HCT116 (cell line): ENCODE data around the gene NPL. TPM values are rescaled to one million over a fixed set of nuclear protein-coding genes. Genes with fewer than 3 reads are reported as not detected.

ENCODE experiments used
- ATAC-seq: fragments of 200-7000 bp; cut with Tn5 transposase; 2 replicates; pipeline ENCODE4 v1.9.1; 2020; ENCODE audit warnings: mild to moderate bottlenecking, moderate library complexity
- BruUV-seq: library from RNA; stranded (reverse); fragments of 400-500 nt; replicated peaks from 2 replicates; lab custom pipeline; 2021; lab: Mats Ljungman, UMichigan
- CTCF ChIA-PET: fragments of 300-600 bp; sonication (Branson Sonifier 250); formaldehyde crosslinking; loops from one replicate; lab custom pipeline; 2021; ENCODE audit warnings: antibody characterized with exemption; lab: Charles Lee
- POLR2A ChIA-PET: fragments of 300-600, 350-600 bp; sonication (Branson Sonifier 250); formaldehyde crosslinking; loops from one replicate; lab custom pipeline; 2021; ENCODE audit warnings: antibody characterized with exemption; lab: Charles Lee
- RAD21 ChIA-PET, 2 experiments: fragments of 300-600 bp; sonication (Branson Sonifier 250); formaldehyde crosslinking; loops; one replicate each; lab custom pipeline; 2023; ENCODE audit warnings: low total read pairs in 2 of 2; ENCODE audit not compliant: uncharacterized antibody in 2 of 2, unreplicated experiment in 2 of 2, low non-redundant PET in 1 of 2; lab: Charles Lee
- DNase-seq: peaks from one replicate; pipeline ENCODE4 v3.0.0-alpha.2; 2010; ENCODE audit warnings: low read depth, low spot score
- H2AFZ ChIP-seq: fragments of 200-600 bp; shearing (Covaris generic), sonication (generic); 2 replicates; pipeline ENCODE4 v1.6.1; 2017; ENCODE audit warnings: low read depth, mixed run types, mixed read lengths, antibody characterized with exemption, low read length; ENCODE audit not compliant: poor library complexity, severe bottlenecking
- H3K27ac ChIP-seq: 2 replicates; pipeline ENCODE4 v1.5.1; 2012; ENCODE audit warnings: low read depth, low read length
- H3K27me3 ChIP-seq: fragments of 200-600 bp; sonication (generic); 2 replicates; pipeline ENCODE4 v1.6.1; 2016; ENCODE audit warnings: mixed run types, low read length, mixed read lengths; ENCODE audit not compliant: insufficient read depth
- H3K36me3 ChIP-seq, 2 experiments: fragments of 200-500 bp in 1 of 2; fragments of 200-600 bp in 1 of 2; sonication (Bioruptor generic) in 1 of 2; sonication (generic) in 1 of 2; 2 replicates each; pipeline versions ENCODE4 v1.5.1 to v1.6.1; 2014 to 2016; ENCODE audit warnings: low read length in 2 of 2, inconsistent platforms in 1 of 2, mixed read lengths in 1 of 2, mixed run types in 1 of 2; ENCODE audit not compliant: insufficient read depth in 2 of 2, control insufficient read depth in 1 of 2
- H3K4me1 ChIP-seq, 2 experiments: fragments of 200-600 bp in 1 of 2; sonication (generic) in 1 of 2; 2 replicates each; pipeline versions ENCODE4 v1.5.1 to v1.6.1; 2012 to 2017; ENCODE audit warnings: low read length in 2 of 2, inconsistent platforms in 1 of 2, mild to moderate bottlenecking in 1 of 2, mixed read lengths in 1 of 2, mixed run types in 1 of 2, moderate library complexity in 1 of 2; ENCODE audit not compliant: insufficient read depth in 2 of 2, control insufficient read depth in 1 of 2
- H3K4me2 ChIP-seq: fragments of 200-600 bp; sonication (generic); 2 replicates; pipeline ENCODE4 v1.6.1; 2017; ENCODE audit warnings: mixed run types, low read length, mixed read lengths
- H3K4me3 ChIP-seq, 2 experiments: fragments of 200-600 bp in 1 of 2; sonication (generic) in 1 of 2; replicated peaks in 1 of 2; 2 replicates each; pipeline ENCODE4 v1.5.1; 2011 to 2016; ENCODE audit warnings: low read length in 2 of 2, control low read depth in 1 of 2, low read depth in 1 of 2, mild to moderate bottlenecking in 1 of 2, mixed read lengths in 1 of 2, mixed run types in 1 of 2
- H3K79me2 ChIP-seq: fragments of 200-600 bp; sonication (generic); 2 replicates; pipeline ENCODE4 v1.6.1; 2017; ENCODE audit warnings: mild to moderate bottlenecking, mixed run types, low read length, moderate library complexity, mixed read lengths; ENCODE audit not compliant: insufficient read depth
- H3K9ac ChIP-seq: fragments of 200-600 bp; sonication (generic); 2 replicates; pipeline ENCODE4 v1.6.1; 2016; ENCODE audit warnings: low read length, mixed read lengths
- H3K9me2 ChIP-seq: fragments of 200-600 bp; sonication (generic), shearing (Covaris generic); 2 replicates; pipeline ENCODE4 v1.6.1; 2017; ENCODE audit warnings: mixed run types, mild to moderate bottlenecking, moderate library complexity; ENCODE audit not compliant: insufficient read depth
- H3K9me3 ChIP-seq, 2 experiments: fragments of 200-500 bp in 1 of 2; fragments of 200-600 bp in 1 of 2; sonication (Bioruptor generic) in 1 of 2; sonication (generic) in 1 of 2; 2 replicates each; pipeline ENCODE4 v1.6.1; 2014 to 2017; ENCODE audit warnings: low read length in 2 of 2, mixed read lengths in 2 of 2, inconsistent platforms in 1 of 2, low read depth in 1 of 2, mild to moderate bottlenecking in 1 of 2, mixed run types in 1 of 2, moderate library complexity in 1 of 2; ENCODE audit not compliant: control insufficient read depth in 1 of 2, insufficient read depth in 1 of 2
- H4K20me1 ChIP-seq: fragments of 200-600 bp; sonication (generic), shearing (Covaris generic); 2 replicates; pipeline ENCODE4 v1.6.1; 2017; ENCODE audit warnings: mixed run types, mild to moderate bottlenecking, moderate library complexity; ENCODE audit not compliant: insufficient read depth
- CBX3 ChIP-seq: IDR thresholded peaks from 2 replicates; pipeline ENCODE4 v1.6.1; 2012; ENCODE audit warnings: low read depth
- CEBPB ChIP-seq: IDR thresholded peaks from 2 replicates; pipeline ENCODE4 v1.6.1; 2012; ENCODE audit warnings: low read depth
- EGR1 ChIP-seq: IDR thresholded peaks from 2 replicates; pipeline ENCODE4 v1.6.1; 2012; ENCODE audit warnings: low read depth
- ELF1 ChIP-seq: IDR thresholded peaks from 2 replicates; pipeline ENCODE4 v1.6.1; 2012; ENCODE audit warnings: low read depth, borderline replicate concordance
- EZH2 ChIP-seq: fragments of 200-600 bp; sonication (generic); IDR thresholded peaks from 2 replicates; pipeline ENCODE4 v1.6.1; 2017; ENCODE audit warnings: antibody characterized with exemption, mixed run types
- JUND ChIP-seq: IDR thresholded peaks from 2 replicates; pipeline ENCODE4 v1.6.1; 2012
- POLR2A ChIP-seq: IDR thresholded peaks from 2 replicates; pipeline ENCODE4 v1.7.0; 2011; ENCODE audit warnings: borderline replicate concordance; ENCODE audit not compliant: insufficient read depth, insufficient read length; ENCODE audit errors: extremely low read depth
- SP1 ChIP-seq: IDR thresholded peaks from 2 replicates; pipeline ENCODE4 v1.6.1; 2012; ENCODE audit warnings: low read depth
- ZBTB33 ChIP-seq: IDR thresholded peaks from 2 replicates; pipeline ENCODE4 v1.6.1; 2011; ENCODE audit warnings: mild to moderate bottlenecking, low read length, moderate library complexity; ENCODE audit not compliant: insufficient replicate concordance; ENCODE audit errors: extremely low read depth
- intact Hi-C: fragments of 100-400 bp; cut with micrococcal nuclease; formaldehyde crosslinking; loops from 2 replicates; pipeline ENCODE4 v1.10.0; 2022
- total RNA-seq: library from RNA; stranded (reverse); gene quantifications from one replicate; pipeline ENCODE4 v1.2.1, GENCODE V29; 2021; ENCODE audit not compliant: unreplicated experiment
- TF ChIP-seq, protein P1 (sequence below): IDR thresholded peaks from 2 replicates; pipeline ENCODE4 v1.6.1; 2012
- TF ChIP-seq, protein P2 (sequence below): IDR thresholded peaks from 2 replicates; pipeline ENCODE4 v1.6.1; 2012
- TF ChIP-seq, protein P3 (sequence below), 3 experiments: fragments of 200-600 bp in 1 of 3; sonication (generic) in 1 of 3; IDR thresholded peaks in 2 of 3; conservative IDR thresholded peaks in 1 of 3; 2 replicates each; pipeline ENCODE4 v1.5.1; 2012 to 2017; ENCODE audit warnings: low read depth in 2 of 3, low read length in 2 of 3, antibody characterized with exemption in 1 of 3, borderline replicate concordance in 1 of 3, control low read depth in 1 of 3, mild to moderate bottlenecking in 1 of 3, mixed read lengths in 1 of 3, mixed run types in 1 of 3, moderate library complexity in 1 of 3; ENCODE audit not compliant: insufficient read depth in 1 of 3

The NPL gene
- total RNA-seq, 1 experiment from 2014 or later: 0.39 TPM

GRCh38 chr1:182795563-182796228, 6.1 kb downstream of the NPL start:
- POLR2A ChIA-PET: no interaction called here
- Histone ChIP-seq H3K79me2 (no peaks in the 10 kb centered on the region), H3K36me3 (no peaks in the 10 kb centered on the region), H3K27me3 (peaks cover 10% of the 10 kb centered on the region), H4K20me1 (no peaks in the 10 kb centered on the region), H3K9ac (no peak overlapping the region), H3K4me3 (no peak overlapping the region), H3K4me1 (no peaks in the 10 kb centered on the region), H3K9me2 (no peaks in the 10 kb centered on the region), H3K9me3 (no peaks in the 10 kb centered on the region), H2AFZ (no peak overlapping the region), H3K27ac (no peak overlapping the region), H3K4me2 (no peak overlapping the region)
- no TSS peak for BruUV-seq
- CTCF ChIA-PET: interaction anchor here (1.0 to 1.3 kb wide), 2 partner anchors 9 to 196 kb away, joined by 3 to 6 read pairs; no protein-coding TSS in a partner anchor
- RAD21 ChIA-PET: no interaction called here
- DNase-seq (no peak), ATAC-seq (no peak)
- intact Hi-C loops: no loop called here
- TF ChIP-seq EZH2 (no peak), SP1 (no peak)

- DNase-seq: no peak
- Histone ChIP-seq H3K27ac (no peak overlapping the region), H3K27me3 (no peaks in the 10 kb centered on the region), H3K79me2 (no peaks in the 10 kb centered on the region), H2AFZ (no peak overlapping the region), H3K9me3 (no peaks in the 10 kb centered on the region), H3K9ac (no peak overlapping the region), H4K20me1 (no peaks in the 10 kb centered on the region), H3K4me2 (no peak overlapping the region), H3K4me3 (no peak overlapping the region), H3K4me1 (no peaks in the 10 kb centered on the region), H3K9me2 (no peaks in the 10 kb centered on the region), H3K36me3 (no peaks in the 10 kb centered on the region)
- BruUV-seq: no TSS peak
- ChIA-PET RAD21 (no interaction called here), POLR2A (no interaction called here), CTCF (interaction anchor here (0.9 to 1.1 kb wide), 2 partner anchors 10 to 11 kb away, joined by 3 read pairs; no protein-coding TSS in a partner anchor)
- ATAC-seq: no peak
- intact Hi-C loops: no loop called here
- TF ChIP-seq ZBTB33: no peak
- no peak for TF ChIP-seq ELF1
- TF ChIP-seq, protein P1, sequence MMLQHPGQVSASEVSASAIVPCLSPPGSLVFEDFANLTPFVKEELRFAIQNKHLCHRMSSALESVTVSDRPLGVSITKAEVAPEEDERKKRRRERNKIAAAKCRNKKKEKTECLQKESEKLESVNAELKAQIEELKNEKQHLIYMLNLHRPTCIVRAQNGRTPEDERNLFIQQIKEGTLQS: no peak
- TF ChIP-seq CEBPB: no peak
- TF ChIP-seq JUND: no peak
- no peak for TF ChIP-seq EGR1
- TF ChIP-seq, protein P2, sequence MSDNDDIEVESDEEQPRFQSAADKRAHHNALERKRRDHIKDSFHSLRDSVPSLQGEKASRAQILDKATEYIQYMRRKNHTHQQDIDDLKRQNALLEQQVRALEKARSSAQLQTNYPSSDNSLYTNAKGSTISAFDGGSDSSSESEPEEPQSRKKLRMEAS: no peak
- TF ChIP-seq CBX3: no peak
- no peak for TF ChIP-seq POLR2A
- TF ChIP-seq, protein P3, sequence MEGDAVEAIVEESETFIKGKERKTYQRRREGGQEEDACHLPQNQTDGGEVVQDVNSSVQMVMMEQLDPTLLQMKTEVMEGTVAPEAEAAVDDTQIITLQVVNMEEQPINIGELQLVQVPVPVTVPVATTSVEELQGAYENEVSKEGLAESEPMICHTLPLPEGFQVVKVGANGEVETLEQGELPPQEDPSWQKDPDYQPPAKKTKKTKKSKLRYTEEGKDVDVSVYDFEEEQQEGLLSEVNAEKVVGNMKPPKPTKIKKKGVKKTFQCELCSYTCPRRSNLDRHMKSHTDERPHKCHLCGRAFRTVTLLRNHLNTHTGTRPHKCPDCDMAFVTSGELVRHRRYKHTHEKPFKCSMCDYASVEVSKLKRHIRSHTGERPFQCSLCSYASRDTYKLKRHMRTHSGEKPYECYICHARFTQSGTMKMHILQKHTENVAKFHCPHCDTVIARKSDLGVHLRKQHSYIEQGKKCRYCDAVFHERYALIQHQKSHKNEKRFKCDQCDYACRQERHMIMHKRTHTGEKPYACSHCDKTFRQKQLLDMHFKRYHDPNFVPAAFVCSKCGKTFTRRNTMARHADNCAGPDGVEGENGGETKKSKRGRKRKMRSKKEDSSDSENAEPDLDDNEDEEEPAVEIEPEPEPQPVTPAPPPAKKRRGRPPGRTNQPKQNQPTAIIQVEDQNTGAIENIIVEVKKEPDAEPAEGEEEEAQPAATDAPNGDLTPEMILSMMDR (IDR thresholded peaks at IDR 0.05 in 2 of 3, conservative IDR thresholded peaks at IDR 0.05 in 1 of 3; ENCODE audit: borderline replicate concordance in 1 of 3, insufficient read depth in 1 of 3, low read depth in 2 of 3, low read length in 2 of 3): no peak
These were observed 12.6 kb downstream of the NPL start for GRCh38 chr1:182802006-182802803.
